Endothelial cell of umbilical vein (primary cell): ENCODE data around the gene OR10J4. TPM values are rescaled to one million over a fixed set of nuclear protein-coding genes. Genes with fewer than 3 reads are reported as not detected.

Experiments used
- BruUV-seq: library from RNA; stranded (reverse); fragments of 400-500 nt; replicated peaks from 2 replicates; lab custom pipeline; 2021; lab: Mats Ljungman, UMichigan
- CTCF ChIA-PET: fragments of 300-600, 350-600 bp; sonication (Branson Sonifier 250); formaldehyde crosslinking; loops from one replicate; lab custom pipeline; 2021; ENCODE audit warnings: antibody characterized with exemption, inconsistent platforms; lab: Charles Lee
- POLR2A ChIA-PET: fragments of 300-600, 350-600 bp; sonication (Branson Sonifier 250); formaldehyde crosslinking; loops from one replicate; lab custom pipeline; 2021; ENCODE audit warnings: antibody characterized with exemption, inconsistent platforms; lab: Charles Lee
- DNase-seq: peaks from one replicate; pipeline ENCODE4 v3.0.0-alpha.2; 2011; ENCODE audit warnings: low read depth, low spot score
- FAIRE-seq: peaks from 2 replicates; lab custom pipeline; 2011; peaks lifted over from hg19 to GRCh38; lab: Jason Lieb, UNC
- H2AFZ ChIP-seq: 2 replicates; pipeline ENCODE4 v1.6.0; 2012; ENCODE audit warnings: low read depth, low read length, control low read depth, inconsistent platforms
- H3K27ac ChIP-seq: 2 replicates; pipeline ENCODE4 v1.5.1; 2011; ENCODE audit warnings: low read depth, mild to moderate bottlenecking, control low read depth, low read length, moderate library complexity; ENCODE audit not compliant: insufficient read depth
- H3K27me3 ChIP-seq, 2 experiments: 2 replicates each; pipeline versions ENCODE4 v1.6.0 to v1.6.1; 2011; ENCODE audit warnings: low read length in 2 of 2, mixed read lengths in 1 of 2; ENCODE audit not compliant: control insufficient read depth in 2 of 2, insufficient read depth in 2 of 2
- H3K36me3 ChIP-seq, 2 experiments: 2 replicates in 1 of 2; 3 replicates in 1 of 2; pipeline ENCODE4 v1.5.1; 2011; ENCODE audit warnings: low read length in 2 of 2, mild to moderate bottlenecking in 1 of 2, moderate library complexity in 1 of 2; ENCODE audit not compliant: control insufficient read depth in 2 of 2, insufficient read depth in 2 of 2; ENCODE audit errors: extremely low read depth in 1 of 2
- H3K4me1 ChIP-seq: 3 replicates; pipeline ENCODE4 v1.5.1; 2011; ENCODE audit warnings: mild to moderate bottlenecking, low read length; ENCODE audit not compliant: control insufficient read depth, insufficient read depth; ENCODE audit errors: extremely low read depth
- H3K4me2 ChIP-seq: 2 replicates; pipeline ENCODE4 v1.6.1; 2011; ENCODE audit warnings: low read length, control low read depth, mixed read lengths; ENCODE audit not compliant: insufficient read depth
- H3K4me3 ChIP-seq, 3 experiments: fragments of 200-600 bp in 1 of 3; sonication (generic), shearing (Covaris generic) in 1 of 3; replicated peaks in 1 of 3; 2 replicates each; pipeline ENCODE4 v1.5.1; 2011 to 2016; ENCODE audit warnings: control low read depth in 3 of 3, low read length in 3 of 3, mild to moderate bottlenecking in 2 of 3, inconsistent platforms in 1 of 3, low read depth in 1 of 3, moderate library complexity in 1 of 3; ENCODE audit not compliant: insufficient read depth in 1 of 3
- H3K79me2 ChIP-seq: 2 replicates; pipeline ENCODE4 v1.6.0; 2012; ENCODE audit warnings: low read length, inconsistent platforms; ENCODE audit not compliant: control insufficient read depth, insufficient read depth
- H3K9ac ChIP-seq: replicated peaks from 2 replicates; pipeline ENCODE3; 2011; ENCODE audit warnings: low read length, control low read depth; ENCODE audit not compliant: insufficient read depth; ENCODE audit errors: extremely low read depth
- H3K9me1 ChIP-seq: replicated peaks from 3 replicates; pipeline ENCODE4 v1.6.0; 2011; ENCODE audit warnings: mild to moderate bottlenecking, low read length; ENCODE audit not compliant: control insufficient read depth, insufficient read depth; ENCODE audit errors: extremely low read depth
- H3K9me3 ChIP-seq: replicated peaks from 2 replicates; pipeline ENCODE4 v1.5.1; 2012; ENCODE audit warnings: low read length, inconsistent platforms; ENCODE audit not compliant: control insufficient read depth, insufficient read depth
- H4K20me1 ChIP-seq: replicated peaks from 2 replicates; pipeline ENCODE3; 2011; ENCODE audit warnings: mild to moderate bottlenecking, low read length; ENCODE audit not compliant: control insufficient read depth, insufficient read depth; ENCODE audit errors: extremely low read depth
- EZH2 ChIP-seq: IDR thresholded peaks from 2 replicates; pipeline ENCODE4 v1.6.1; 2012; ENCODE audit warnings: borderline replicate concordance, low read depth, mild to moderate bottlenecking, moderate library complexity, low read length, inconsistent platforms; ENCODE audit not compliant: severe bottlenecking
- FOS ChIP-seq: IDR thresholded peaks from 2 replicates; pipeline ENCODE4 v1.6.1; 2011; ENCODE audit warnings: mild to moderate bottlenecking, low read length, moderate library complexity, borderline replicate concordance; ENCODE audit not compliant: insufficient read depth
- GATA2 ChIP-seq: IDR thresholded peaks from 2 replicates; pipeline ENCODE4 v1.7.0; 2011; ENCODE audit warnings: low read depth, mild to moderate bottlenecking, moderate library complexity, mixed read lengths, low read length; ENCODE audit not compliant: insufficient read length, insufficient read depth
- JUN ChIP-seq: IDR thresholded peaks from 2 replicates; pipeline ENCODE4 v1.6.1; 2011; ENCODE audit warnings: borderline replicate concordance, low read depth; ENCODE audit not compliant: insufficient read length, insufficient read depth
- MYC ChIP-seq: IDR thresholded peaks from one replicate; pipeline ENCODE4 v1.6.1; 2011; ENCODE audit warnings: mild to moderate bottlenecking, low read depth, low read length
- POLR2A ChIP-seq: IDR thresholded peaks from 2 replicates; pipeline ENCODE4 v1.6.1; 2012; ENCODE audit warnings: low read depth, mild to moderate bottlenecking, control low read depth, low read length
- POLR2AphosphoS5 ChIP-seq: IDR thresholded peaks from 2 replicates; pipeline ENCODE4 v1.6.1; 2012; ENCODE audit warnings: low read depth, mild to moderate bottlenecking, control low read depth, low read length, moderate library complexity; ENCODE audit not compliant: insufficient read depth
- dilution Hi-C: fragments of 300-500 bp; cut with MboI; formaldehyde crosslinking; loops from one replicate; pipeline ENCODE4 v1.15.0; 2019; ENCODE audit warnings: low sequenced_read_pairs; ENCODE audit not compliant: extremely low pct_ligation_motif_present
- intact Hi-C: fragments of 100-400 bp; cut with micrococcal nuclease; formaldehyde crosslinking; loops from one replicate; pipeline ENCODE4 v1.10.0; 2022
- polyA plus RNA-seq, 4 experiments: library from polyadenylated mRNA; depleted of rRNA in 3 of 4; stranded (reverse) in 3 of 4; unstranded in 1 of 4; fragments of >200 nt; gene quantifications; 2 replicates each; pipeline versions ENCODE4 v1.2.1 to v1.2.3, GENCODE V29; 2011 to 2012; ENCODE audit warnings: missing spikeins in 1 of 4
- total RNA-seq: library from RNA; stranded (reverse); gene quantifications from 2 replicates; pipeline ENCODE4 v1.2.3, GENCODE V29; 2021
- TF ChIP-seq, protein P1 (sequence below): IDR thresholded peaks from 2 replicates; pipeline ENCODE4 v1.6.1; 2011; ENCODE audit not compliant: insufficient read depth, insufficient read length
- TF ChIP-seq, protein P2 (sequence below), 2 donors: IDR thresholded peaks; 1 replicate in 1 of 2; 2 replicates in 1 of 2; pipeline ENCODE4 v1.5.1; 2011; ENCODE audit warnings: low read length in 2 of 2, mild to moderate bottlenecking in 2 of 2, moderate library complexity in 2 of 2, control low read depth in 1 of 2, inconsistent platforms in 1 of 2, low read depth in 1 of 2; ENCODE audit not compliant: insufficient read depth in 1 of 2; ENCODE audit errors: extremely low read depth in 1 of 2

OR10J4 gene
- total and polyA plus RNA-seq, 2 donors (not counting 3 experiments of a cell fraction or from before 2014, with no cell fraction given), result not detected

DNA sequence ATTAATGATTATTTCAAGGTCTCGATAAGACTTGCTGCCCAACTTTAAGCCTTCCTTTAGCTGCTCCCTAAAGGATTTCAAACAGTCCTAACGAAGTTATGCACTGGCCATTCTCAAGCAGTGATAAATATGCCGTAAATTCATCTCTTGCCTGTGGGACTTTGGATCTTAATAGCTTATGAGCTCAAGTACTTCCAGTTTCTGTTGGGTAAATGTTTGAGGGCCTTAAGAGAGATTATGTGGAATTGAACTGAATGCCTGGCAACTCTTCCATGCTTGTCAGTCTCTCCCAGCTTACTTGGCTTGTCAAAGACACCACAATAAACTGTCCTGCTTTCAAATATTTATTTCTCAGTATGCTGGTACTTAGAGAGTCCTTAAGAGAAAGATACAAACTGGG is 3.5 kb upstream of the OR10J4 start:
- POLR2A ChIA-PET, result no interaction called here

More for the DNA sequence above, 3.5 kb upstream of the OR10J4 start:
- Histone ChIP-seq H3K79me2 (no peaks in the 10 kb centered on the region), H3K9me3 (no peaks in the 10 kb centered on the region), H3K9ac (no peak overlapping the region), H3K4me2 (no peak overlapping the region), H3K4me3 (no peak overlapping the region), H3K36me3 (no peaks in the 10 kb centered on the region), H4K20me1 (no peaks in the 10 kb centered on the region), H2AFZ (no peak overlapping the region), H3K27ac (no peak overlapping the region), H3K9me1 (no peaks in the 10 kb centered on the region), H3K27me3 (no peaks in the 10 kb centered on the region), H3K4me1 (no peaks in the 10 kb centered on the region)
- intact Hi-C loops (no loop called here), dilution Hi-C loops (no loop called here)
- BruUV-seq, result no TSS peak
- DNase-seq (no peak), FAIRE-seq (no peak)
- TF ChIP-seq, protein P1, sequence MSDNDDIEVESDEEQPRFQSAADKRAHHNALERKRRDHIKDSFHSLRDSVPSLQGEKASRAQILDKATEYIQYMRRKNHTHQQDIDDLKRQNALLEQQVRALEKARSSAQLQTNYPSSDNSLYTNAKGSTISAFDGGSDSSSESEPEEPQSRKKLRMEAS, result no peak
- TF ChIP-seq EZH2, result no peak
- no peak for TF ChIP-seq POLR2AphosphoS5
- no peak for TF ChIP-seq POLR2A
- TF ChIP-seq, protein P2, sequence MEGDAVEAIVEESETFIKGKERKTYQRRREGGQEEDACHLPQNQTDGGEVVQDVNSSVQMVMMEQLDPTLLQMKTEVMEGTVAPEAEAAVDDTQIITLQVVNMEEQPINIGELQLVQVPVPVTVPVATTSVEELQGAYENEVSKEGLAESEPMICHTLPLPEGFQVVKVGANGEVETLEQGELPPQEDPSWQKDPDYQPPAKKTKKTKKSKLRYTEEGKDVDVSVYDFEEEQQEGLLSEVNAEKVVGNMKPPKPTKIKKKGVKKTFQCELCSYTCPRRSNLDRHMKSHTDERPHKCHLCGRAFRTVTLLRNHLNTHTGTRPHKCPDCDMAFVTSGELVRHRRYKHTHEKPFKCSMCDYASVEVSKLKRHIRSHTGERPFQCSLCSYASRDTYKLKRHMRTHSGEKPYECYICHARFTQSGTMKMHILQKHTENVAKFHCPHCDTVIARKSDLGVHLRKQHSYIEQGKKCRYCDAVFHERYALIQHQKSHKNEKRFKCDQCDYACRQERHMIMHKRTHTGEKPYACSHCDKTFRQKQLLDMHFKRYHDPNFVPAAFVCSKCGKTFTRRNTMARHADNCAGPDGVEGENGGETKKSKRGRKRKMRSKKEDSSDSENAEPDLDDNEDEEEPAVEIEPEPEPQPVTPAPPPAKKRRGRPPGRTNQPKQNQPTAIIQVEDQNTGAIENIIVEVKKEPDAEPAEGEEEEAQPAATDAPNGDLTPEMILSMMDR (IDR thresholded peaks at IDR 0.05; ENCODE audit: extremely low read depth in 1 of 2, insufficient read depth in 1 of 2, low read depth in 1 of 2, low read length in 2 of 2), result no peak
- no peak for TF ChIP-seq JUN
- no peak for TF ChIP-seq GATA2
- TF ChIP-seq FOS, result no peak
- TF ChIP-seq MYC, result no peak
- CTCF ChIA-PET, result interaction anchor here (1.2 to 1.3 kb wide), 2 partner anchors 14 to 20 kb away, joined by 3 read pairs; no protein-coding TSS in a partner anchor
